NCI-H2196 (cell line): ENCODE data around the gene NR6A1.

Experiments used
- DNase-seq: peaks from one replicate; lab custom pipeline; 2025; ENCODE audit not compliant: unreplicated experiment; lab: John Stamatoyannopoulos, UW

NR6A1 gene

GRCh38 chr9:124695280-124695890 lies 75.7 kb downstream of the NR6A1 start:
- no peak for DNase-seq

DNA sequence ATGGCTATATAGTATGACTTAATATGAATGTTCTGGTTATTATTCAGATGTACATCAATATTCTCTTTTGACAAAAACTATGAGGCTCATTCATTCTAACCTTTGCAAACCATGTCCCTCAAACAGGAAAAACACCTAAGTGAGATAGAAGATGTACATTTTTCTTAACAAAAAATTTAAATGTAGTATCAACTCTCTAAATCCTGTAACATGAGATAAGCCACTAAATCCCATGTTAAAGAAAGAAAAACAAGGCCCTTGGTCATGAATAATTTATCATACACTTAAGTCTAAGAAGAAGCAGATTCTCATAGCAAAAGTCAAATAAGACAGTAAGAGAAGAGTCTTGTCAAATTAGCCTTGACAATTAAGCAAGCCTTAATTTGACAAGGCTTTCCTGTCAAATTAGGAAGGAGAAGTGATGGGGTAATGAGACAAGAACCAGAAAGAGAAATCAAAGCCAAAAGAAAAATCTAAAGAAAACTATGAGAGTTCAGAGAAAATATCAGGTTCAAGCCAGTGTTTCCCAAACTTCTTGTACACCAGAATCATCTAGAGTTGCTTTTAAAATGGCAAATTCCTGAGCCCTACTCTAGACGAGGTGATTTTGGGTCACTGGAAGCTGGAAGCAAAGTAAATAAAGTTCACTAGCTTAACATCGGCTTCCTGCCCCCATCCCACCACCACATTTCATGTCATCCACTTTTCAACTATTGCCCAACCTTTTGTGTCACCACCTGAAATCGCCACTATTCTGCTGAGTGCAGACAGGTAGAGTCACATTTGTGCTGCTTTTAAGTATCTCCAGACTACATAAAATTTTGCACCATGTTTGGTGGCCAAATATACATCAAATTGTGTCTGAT lies 76.5 kb downstream of the NR6A1 start:
- DNase-seq: no peak

- no peak for DNase-seq
Observed at GRCh38 chr9:124693403-124693802, 77.7 kb downstream of the NR6A1 start.

- DNase-seq: no peak
Observed at GRCh38 chr9:124688238-124688904, 82.7 kb downstream of the NR6A1 start.

DNA sequence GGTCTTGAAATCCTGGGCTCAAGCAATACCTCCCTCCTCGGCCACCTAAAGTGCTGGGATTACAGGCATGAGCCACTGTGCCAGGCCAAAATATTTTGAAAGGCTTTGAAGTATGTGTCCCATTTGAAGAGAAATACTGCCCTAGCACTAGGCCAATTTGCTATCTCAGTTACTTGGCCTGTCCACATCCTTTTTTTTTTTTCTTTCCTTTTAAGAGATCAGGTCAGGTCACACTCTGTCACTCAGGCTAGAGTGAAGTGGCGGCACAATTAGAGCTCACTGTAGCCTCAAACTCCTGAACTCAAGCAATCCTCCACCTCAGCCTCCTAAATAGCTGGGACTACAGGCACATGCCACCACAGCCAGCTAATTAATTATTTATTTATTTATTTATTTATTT lies 84.2 kb downstream of the NR6A1 start:
- DNase-seq: no peak

DNA sequence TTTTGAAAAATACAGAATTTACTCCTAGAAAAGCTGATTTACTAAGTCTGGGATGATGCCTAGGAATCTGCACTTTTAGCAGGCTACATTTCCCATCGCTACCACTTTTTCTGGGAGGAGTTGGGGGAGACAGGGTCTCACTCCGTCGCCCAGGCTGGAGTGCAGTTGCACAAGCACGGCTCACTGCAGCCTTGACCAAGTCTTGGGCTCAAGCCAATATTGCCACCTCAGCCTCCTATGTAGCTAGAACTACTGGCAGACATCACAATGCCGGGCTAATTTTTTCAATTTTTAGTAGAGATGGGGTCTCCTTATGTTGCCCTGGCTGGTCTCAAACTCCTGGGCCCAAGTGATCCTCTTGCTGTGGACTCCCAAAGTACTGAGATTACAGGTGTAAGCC lies 85.9 kb downstream of the NR6A1 start:
- DNase-seq: no peak

DNA sequence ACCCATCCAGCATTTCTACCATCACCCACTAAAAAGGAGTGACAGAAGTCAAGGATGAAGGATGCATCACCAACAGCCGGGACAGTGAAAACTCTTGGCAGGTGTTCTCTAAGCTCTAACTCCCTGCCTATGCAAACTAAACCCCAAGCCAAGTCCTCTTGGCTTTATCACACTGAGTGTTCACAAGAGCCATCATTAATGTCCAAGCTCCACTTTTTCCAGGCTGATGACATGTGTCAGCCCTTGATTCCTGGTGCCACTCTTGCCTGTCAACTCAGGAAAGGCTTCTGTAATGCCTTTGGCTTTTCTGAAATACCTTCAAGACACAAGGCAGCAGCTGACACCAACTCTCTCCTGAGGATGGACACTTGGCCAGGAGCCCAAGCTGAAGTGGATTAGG lies 86.9 kb downstream of the NR6A1 start:
- DNase-seq: peak; percentile 21

- no peak for DNase-seq
Observed at GRCh38 chr9:124683043-124683442, 88.1 kb downstream of the NR6A1 start.

GRCh38 chr9:124680714-124681390 lies 90.3 kb downstream of the NR6A1 start:
- no peak for DNase-seq

GRCh38 chr9:124680049-124680448 lies 91.1 kb downstream of the NR6A1 start:
- DNase-seq: no peak

GRCh38 chr9:124676159-124676551 lies 95.0 kb downstream of the NR6A1 start:
- DNase-seq: no peak

- DNase-seq: no peak
Observed at GRCh38 chr9:124675261-124676158, 95.6 kb downstream of the NR6A1 start.

- DNase-seq: no peak
Observed at GRCh38 chr9:124674651-124675050, 96.5 kb downstream of the NR6A1 start.

DNA sequence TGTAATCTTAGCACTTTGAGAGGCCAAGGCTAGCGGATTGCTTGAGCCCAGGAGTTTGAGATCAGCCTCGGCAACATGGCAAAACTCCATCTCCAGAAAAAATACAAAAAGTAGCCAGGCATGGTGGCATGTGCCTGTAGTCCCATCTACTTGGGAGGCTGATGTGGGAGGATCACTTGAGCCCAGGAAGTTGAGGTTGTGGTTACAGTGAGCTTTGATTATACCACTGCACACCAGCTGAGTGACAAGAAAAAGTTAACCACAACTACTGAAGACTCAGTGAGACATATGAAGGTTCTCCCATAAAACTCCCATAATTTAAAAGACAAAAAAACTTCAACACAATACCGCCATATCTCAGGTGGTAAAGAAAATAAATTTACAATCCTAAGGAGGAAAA lies 98.0 kb downstream of the NR6A1 start:
- DNase-seq: no peak

DNA sequence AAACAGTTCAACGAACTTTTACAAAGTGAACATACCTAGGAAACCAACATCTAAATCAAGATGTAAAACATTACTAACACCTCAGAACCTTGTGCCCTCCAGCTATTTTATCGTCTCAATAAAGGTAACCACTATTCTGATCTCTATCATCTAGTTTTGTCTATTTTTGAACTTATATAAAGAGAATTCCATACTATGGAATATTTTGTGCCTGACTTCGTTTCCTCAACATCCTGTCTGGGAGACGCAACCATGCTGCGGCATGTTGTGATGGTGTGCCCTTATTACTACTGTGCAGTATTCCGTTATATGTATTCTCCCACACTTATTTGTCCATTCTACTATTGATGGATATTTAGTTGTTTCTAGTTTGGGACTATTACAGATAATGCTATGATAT lies 99.2 kb downstream of the NR6A1 start:
- DNase-seq: no peak

DNA sequence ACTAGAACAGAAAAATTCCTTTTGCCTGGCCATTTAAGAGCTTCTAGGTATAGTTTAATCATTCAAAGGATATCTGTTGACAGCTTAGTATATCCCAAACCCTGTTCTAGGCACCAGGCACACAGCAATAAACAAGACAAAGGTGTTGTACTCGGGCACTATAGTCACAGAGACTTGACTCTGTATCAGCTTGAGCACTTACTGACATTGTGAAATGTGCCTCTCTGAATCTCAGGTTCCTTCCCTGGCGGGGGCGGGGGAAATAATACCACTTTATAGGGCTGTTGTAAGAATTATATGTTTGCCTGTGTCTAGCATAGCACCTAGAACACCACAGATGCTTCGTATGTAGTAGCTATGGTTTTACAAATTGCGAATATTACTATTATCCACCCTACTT lies 104.5 kb downstream of the NR6A1 start:
- no peak for DNase-seq

DNA sequence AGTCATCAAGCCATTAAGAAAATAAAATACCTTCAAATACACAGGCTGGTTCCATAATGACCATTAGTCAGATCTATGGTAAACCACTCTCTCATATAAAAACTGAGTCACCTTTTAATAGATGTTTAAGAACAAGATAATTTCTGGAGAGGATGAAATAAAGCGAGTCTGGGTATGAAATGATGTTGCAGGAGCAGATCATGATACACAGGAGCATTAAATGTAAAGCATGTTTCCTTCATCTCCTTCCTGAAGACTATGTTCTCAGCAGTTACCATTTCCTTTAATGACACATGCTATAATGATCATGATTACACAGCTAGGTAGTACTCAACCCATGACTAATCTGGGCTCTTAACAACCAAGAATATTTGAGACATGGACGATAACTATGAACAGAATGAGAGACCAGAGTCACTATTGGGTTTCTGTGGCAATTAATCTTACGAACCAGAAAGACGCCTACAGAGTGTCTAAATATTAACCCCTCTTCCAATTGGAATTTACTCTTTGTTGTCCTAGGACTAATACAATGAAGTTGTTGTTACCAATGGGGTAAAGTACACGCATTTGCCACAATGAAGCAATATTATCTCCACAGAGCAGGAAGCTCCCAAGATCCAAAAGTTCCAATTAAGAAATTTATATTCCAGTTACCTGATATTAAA lies 105.6 kb downstream of the NR6A1 start:
- no peak for DNase-seq

GRCh38 chr9:124664143-124664542 lies 107.0 kb downstream of the NR6A1 start:
- no peak for DNase-seq

DNA sequence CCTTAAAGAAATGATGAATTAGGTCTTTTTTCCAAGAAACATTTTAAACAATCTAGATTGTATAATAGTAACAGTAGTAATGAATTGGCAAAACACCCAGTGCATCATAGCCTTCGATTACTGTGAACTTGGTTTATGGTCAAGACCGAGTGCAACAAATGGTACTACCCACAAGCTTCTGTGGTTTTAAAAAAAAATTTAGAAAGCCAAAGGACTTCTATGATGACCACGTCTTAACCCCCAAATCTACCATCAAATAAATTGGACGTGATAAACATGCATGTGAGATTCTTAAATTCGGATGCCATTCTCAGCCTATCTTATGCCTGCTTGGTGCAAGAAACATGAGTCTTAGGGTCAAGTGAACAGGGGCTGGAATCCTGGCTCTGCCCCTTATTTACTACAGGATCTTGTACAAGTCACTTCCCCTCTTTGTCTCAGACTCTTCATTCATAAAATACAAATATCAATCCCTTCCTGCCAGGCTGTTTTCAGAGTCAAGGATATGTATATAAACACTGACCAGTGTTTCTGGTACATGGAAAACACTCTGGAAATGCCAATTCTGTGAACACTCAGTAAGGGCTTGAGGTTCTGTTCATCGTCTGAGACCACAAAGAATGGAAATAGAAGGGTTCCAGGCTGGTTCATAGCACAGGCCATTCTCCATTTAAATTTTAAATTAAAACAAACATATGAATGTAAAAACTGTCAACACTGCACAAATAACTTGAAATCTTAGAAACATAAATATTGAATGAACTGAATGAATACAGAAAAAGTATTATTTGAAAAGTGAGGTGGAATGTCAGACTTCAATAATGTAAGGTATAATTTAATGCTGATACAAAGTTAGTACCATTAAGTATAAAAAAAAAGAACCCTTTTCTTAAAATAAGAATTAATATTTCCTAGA lies 107.8 kb downstream of the NR6A1 start:
- no peak for DNase-seq
